B cell (primary cell): ENCODE data around the gene UBN1. TPM values are rescaled to one million over a fixed set of nuclear protein-coding genes. Genes with fewer than 3 reads are reported as not detected.

Experiments
- ATAC-seq: fragments of 200-7000 bp; cut with Tn5 transposase; one replicate; pipeline ENCODE4 v1.10.0; 2021; ENCODE audit warnings: low read depth, mild to moderate bottlenecking, moderate number of reproducible peaks, moderate library complexity
- CTCF ChIA-PET: fragments of 350-600 bp; sonication (Branson Sonifier 250); formaldehyde crosslinking; loops from one replicate; lab custom pipeline; 2021; ENCODE audit warnings: antibody characterized with exemption, inconsistent platforms; lab: Charles Lee
- POLR2A ChIA-PET: fragments of 350-600 bp; sonication (Branson Sonifier 250); formaldehyde crosslinking; loops from one replicate; lab custom pipeline; 2021; ENCODE audit warnings: antibody characterized with exemption; lab: Charles Lee
- DNase-seq: peaks from one replicate; pipeline ENCODE4 v3.0.0; 2013
- H2AFZ ChIP-seq: 2 replicates; pipeline ENCODE4 v1.6.1; 2012; ENCODE audit warnings: mild to moderate bottlenecking, low read depth, low read length; ENCODE audit not compliant: insufficient read depth, poor library complexity, severe bottlenecking
- H3K27ac ChIP-seq, 2 donors: 1 replicate in 1 of 2; 2 replicates in 1 of 2; pipeline ENCODE4 v1.5.1; 2012 to 2013; ENCODE audit warnings: low read length in 2 of 2, mild to moderate bottlenecking in 2 of 2, moderate library complexity in 1 of 2
- H3K27me3 ChIP-seq, 4 experiments: fragments of 200-600 bp in 1 of 4; sonication (generic) in 1 of 4; replicated peaks in 1 of 4; 1 replicate in 2 of 4; 2 replicates in 2 of 4; pipeline versions ENCODE4 v1.6.1 to v1.7.0; 2013 to 2016; ENCODE audit warnings: low read length in 3 of 4, mild to moderate bottlenecking in 2 of 4, mixed read lengths in 1 of 4, moderate library complexity in 1 of 4; ENCODE audit not compliant: insufficient read depth in 4 of 4, control insufficient read depth in 3 of 4; ENCODE audit errors: control extremely low read depth in 1 of 4
- H3K36me3 ChIP-seq, 2 experiments: replicated peaks in 1 of 2; 1 replicate in 1 of 2; 2 replicates in 1 of 2; pipeline versions ENCODE4 v1.6.1 to v1.7.1; 2013; ENCODE audit warnings: low read length in 1 of 2; ENCODE audit not compliant: insufficient read depth in 2 of 2, control insufficient read depth in 1 of 2; ENCODE audit errors: control extremely low read depth in 1 of 2, extremely low read depth in 1 of 2
- H3K4me1 ChIP-seq, 2 donors: fragments of 200-600 bp in 1 of 2; sonication (generic) in 1 of 2; 1 replicate in 1 of 2; 2 replicates in 1 of 2; pipeline versions ENCODE4 v1.5.1 to v1.6.1; 2013 to 2017; ENCODE audit warnings: low read length in 2 of 2; ENCODE audit not compliant: control insufficient read depth in 2 of 2, insufficient read depth in 2 of 2
- H3K4me2 ChIP-seq: replicated peaks from 2 replicates; pipeline ENCODE3; 2012; ENCODE audit warnings: mild to moderate bottlenecking, low read depth, low read length; ENCODE audit not compliant: poor library complexity, severe bottlenecking
- H3K4me3 ChIP-seq, 5 experiments: fragments of 200-600 bp in 1 of 5; sonication (generic) in 1 of 5; 1 replicate in 3 of 5; 2 replicates in 2 of 5; pipeline versions ENCODE4 v1.5.1 to v1.7.0; 2011 to 2016; ENCODE audit warnings: low read length in 4 of 5, mild to moderate bottlenecking in 4 of 5, low read depth in 2 of 5, control low read depth in 1 of 5, moderate library complexity in 1 of 5; ENCODE audit not compliant: insufficient read depth in 1 of 5; ENCODE audit errors: control extremely low read depth in 1 of 5, extremely low read depth in 1 of 5
- H3K79me2 ChIP-seq: fragments of 200-600 bp; sonication (generic); one replicate; pipeline ENCODE4 v1.6.0; 2016; ENCODE audit warnings: low read length; ENCODE audit not compliant: control insufficient read depth, insufficient read depth
- H3K9ac ChIP-seq: fragments of 200-600 bp; sonication (generic); 2 replicates; pipeline ENCODE4 v1.6.1; 2017; ENCODE audit warnings: mild to moderate bottlenecking, low read length, moderate library complexity
- H3K9me3 ChIP-seq, 3 donors: one replicate each; pipeline versions ENCODE4 v1.6.1 to v1.7.1; 2013; ENCODE audit warnings: low read length in 2 of 3; ENCODE audit not compliant: control insufficient read depth in 2 of 3, insufficient read depth in 1 of 3; ENCODE audit errors: control extremely low read depth in 1 of 3
- H4K20me1 ChIP-seq: 2 replicates; pipeline ENCODE4 v1.6.0; 2012; ENCODE audit warnings: mild to moderate bottlenecking, low read length; ENCODE audit not compliant: insufficient read depth, control insufficient read depth, poor library complexity, severe bottlenecking
- H3K27ac Mint-ChIP-seq: one replicate; pipeline ENCODE4 v1.8.0; 2021; ENCODE audit warnings: mixed read lengths
- H3K27me3 Mint-ChIP-seq: one replicate; pipeline ENCODE4 v1.8.0; 2021; ENCODE audit warnings: mixed read lengths
- H3K4me1 Mint-ChIP-seq: one replicate; pipeline ENCODE4 v1.8.0; 2021; ENCODE audit warnings: mixed read lengths
- H3K4me3 Mint-ChIP-seq: one replicate; pipeline ENCODE4 v1.8.0; 2021; ENCODE audit warnings: mixed read lengths
- H3K9me3 Mint-ChIP-seq: one replicate; pipeline ENCODE4 v1.8.0; 2022; ENCODE audit warnings: mixed read lengths; ENCODE audit not compliant: insufficient read depth
- EZH2 ChIP-seq: IDR thresholded peaks from 2 replicates; pipeline ENCODE4 v1.6.1; 2012; ENCODE audit warnings: borderline replicate concordance, low read depth, mild to moderate bottlenecking, moderate library complexity, low read length; ENCODE audit not compliant: insufficient read depth, poor library complexity, severe bottlenecking
- WGBS: methylation state at CpG from one replicate; pipeline ENCODE4 v1.1.5; 2013; ENCODE audit warnings: missing lambda C conversion rate; ENCODE audit not compliant: insufficient coverage; 5-methylcytosine and 5-hydroxymethylcytosine counted together
- intact Hi-C: fragments of 100-400 bp; cut with micrococcal nuclease; formaldehyde crosslinking; loops from one replicate; pipeline ENCODE4 v1.10.0; 2022
- polyA plus RNA-seq: library from polyadenylated mRNA; depleted of rRNA; stranded (reverse); fragments of >200 nt; gene quantifications from 2 replicates; pipeline ENCODE4 v1.2.3, GENCODE V29; 2012
- total RNA-seq, 2 donors: library from RNA; stranded (reverse); fragments of 120-200 nt in 1 of 2; gene quantifications; 1 replicate in 1 of 2; 2 replicates in 1 of 2; pipeline versions ENCODE4 v1.2.3 to v1.2.4, GENCODE V29; 2013 to 2022
- TF ChIP-seq, protein P1 (sequence below): fragments of 200-600 bp; IDR thresholded peaks from one replicate; pipeline ENCODE4 v1.8.0; 2022; ENCODE audit warnings: antibody characterized with exemption, mild to moderate bottlenecking

UBN1 gene
- total and polyA plus RNA-seq, 2 donors (not counting 1 experiment from before 2014, with no cell fraction given): 16.6 to 38.1 TPM

DNA sequence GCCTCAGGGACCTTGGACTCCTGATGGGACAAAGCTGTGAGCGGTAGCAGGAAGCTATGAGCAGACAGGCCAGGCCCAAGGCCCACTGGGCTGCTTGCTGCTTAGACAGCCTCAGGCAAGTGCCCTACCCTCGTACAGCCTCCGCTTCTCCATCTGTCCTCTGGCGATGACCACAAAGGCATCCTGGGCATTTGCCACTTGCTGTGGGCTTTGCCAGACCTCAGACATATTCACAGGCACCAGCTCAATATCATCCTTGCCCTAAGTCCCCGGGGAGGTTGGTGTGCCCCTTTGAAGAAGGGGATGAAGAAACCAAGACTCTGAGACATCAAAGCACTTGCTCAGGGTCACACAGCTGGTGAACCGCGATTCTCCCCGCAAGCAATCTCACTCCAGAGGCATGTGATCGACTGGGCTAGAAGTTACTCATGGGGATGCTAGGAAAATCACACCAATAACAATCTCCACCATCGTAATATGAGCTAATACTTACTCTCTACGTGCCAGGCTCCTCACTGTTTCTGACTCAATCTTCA, 68.0 kb downstream of the UBN1 start:
- ChIA-PET POLR2A (no interaction called here), CTCF (no interaction called here)
- Histone ChIP-seq H3K4me3 (no peak overlapping the region), H3K4me2 (no peak overlapping the region), H3K27me3 (peaks cover 0 to 12% (median 1%) of the 10 kb centered on the region in 4 experiments), H4K20me1 (no peaks in the 10 kb centered on the region), H3K79me2 (no peaks in the 10 kb centered on the region), H3K9ac (no peak overlapping the region), H3K36me3 (no peaks in the 10 kb centered on the region), H3K4me1 (no peaks in the 10 kb centered on the region), H3K9me3 (peaks cover 0 to 4% (median 0%) of the 10 kb centered on the region in 3 donors), H3K27ac (no peak overlapping the region), H2AFZ (no peak overlapping the region)
- Mint-ChIP-seq H3K4me3 (no peak overlapping the region), H3K27me3 (peaks cover 12% of the 10 kb centered on the region), H3K9me3 (no peaks in the 10 kb centered on the region), H3K4me1 (no peaks in the 10 kb centered on the region), H3K27ac (no peak overlapping the region)
- no peak for DNase-seq
- no peak for ATAC-seq
- TF ChIP-seq, protein P1, sequence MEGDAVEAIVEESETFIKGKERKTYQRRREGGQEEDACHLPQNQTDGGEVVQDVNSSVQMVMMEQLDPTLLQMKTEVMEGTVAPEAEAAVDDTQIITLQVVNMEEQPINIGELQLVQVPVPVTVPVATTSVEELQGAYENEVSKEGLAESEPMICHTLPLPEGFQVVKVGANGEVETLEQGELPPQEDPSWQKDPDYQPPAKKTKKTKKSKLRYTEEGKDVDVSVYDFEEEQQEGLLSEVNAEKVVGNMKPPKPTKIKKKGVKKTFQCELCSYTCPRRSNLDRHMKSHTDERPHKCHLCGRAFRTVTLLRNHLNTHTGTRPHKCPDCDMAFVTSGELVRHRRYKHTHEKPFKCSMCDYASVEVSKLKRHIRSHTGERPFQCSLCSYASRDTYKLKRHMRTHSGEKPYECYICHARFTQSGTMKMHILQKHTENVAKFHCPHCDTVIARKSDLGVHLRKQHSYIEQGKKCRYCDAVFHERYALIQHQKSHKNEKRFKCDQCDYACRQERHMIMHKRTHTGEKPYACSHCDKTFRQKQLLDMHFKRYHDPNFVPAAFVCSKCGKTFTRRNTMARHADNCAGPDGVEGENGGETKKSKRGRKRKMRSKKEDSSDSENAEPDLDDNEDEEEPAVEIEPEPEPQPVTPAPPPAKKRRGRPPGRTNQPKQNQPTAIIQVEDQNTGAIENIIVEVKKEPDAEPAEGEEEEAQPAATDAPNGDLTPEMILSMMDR: no peak
- no peak for TF ChIP-seq EZH2
- intact Hi-C loops: no loop called here
- 50% methylated on average over 7 of the region's 11 CpGs for WGBS

DNA sequence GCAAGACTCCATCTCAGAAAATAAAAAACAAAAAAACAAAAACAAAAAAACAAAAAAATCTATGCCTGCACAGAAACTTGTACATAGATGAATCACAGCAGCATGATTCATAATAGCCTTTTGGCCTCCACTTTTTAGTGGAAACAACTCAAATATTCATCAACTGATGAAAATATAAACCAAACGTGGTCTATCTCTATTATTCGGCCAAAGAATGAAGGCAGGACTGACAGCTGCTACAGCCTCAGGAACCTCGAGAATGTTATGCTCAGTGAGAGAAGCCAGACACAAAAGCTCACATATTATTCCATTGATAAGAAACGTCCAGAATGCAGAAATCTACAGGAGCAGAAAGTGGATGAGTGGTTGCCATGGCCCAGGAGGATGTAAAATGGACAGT, 69.8 kb downstream of the UBN1 start:
- H3K9ac ChIP-seq: no peak overlapping the region
- 82% methylated on average over 3 of the region's 4 CpGs for WGBS
- POLR2A ChIA-PET: no interaction called here

More for the DNA sequence above, 69.8 kb downstream of the UBN1 start:
- Histone ChIP-seq H3K4me3 (no peak overlapping the region), H3K9me3 (peaks cover 0 to 4% (median 0%) of the 10 kb centered on the region in 3 donors), H3K27me3 (peaks cover 0 to 15% (median 1%) of the 10 kb centered on the region in 4 experiments), H3K79me2 (no peaks in the 10 kb centered on the region), H4K20me1 (no peaks in the 10 kb centered on the region), H3K27ac (no peak overlapping the region), H3K4me2 (no peak overlapping the region), H3K36me3 (no peaks in the 10 kb centered on the region), H3K4me1 (no peaks in the 10 kb centered on the region), H2AFZ (no peak overlapping the region)
- Mint-ChIP-seq H3K27me3 (peaks cover 11% of the 10 kb centered on the region), H3K9me3 (no peaks in the 10 kb centered on the region), H3K4me3 (no peak overlapping the region), H3K4me1 (no peaks in the 10 kb centered on the region), H3K27ac (no peak overlapping the region)
- TF ChIP-seq, protein P1: no peak
- TF ChIP-seq EZH2: no peak
- no peak for ATAC-seq
- DNase-seq: no peak
- CTCF ChIA-PET: no interaction called here
- intact Hi-C loops: no loop called here
